H9 (cell line): ENCODE data around the gene NT5C3A. TPM values are rescaled to one million over a fixed set of nuclear protein-coding genes. Genes with fewer than 3 reads are reported as not detected.
"Not testable (repeated sequence)": the region's sequence is repeated elsewhere in the genome, so short reads cannot be mapped to it uniquely, and the experiment has no call there.

Source experiments
- DNase-seq: peaks from one replicate; pipeline ENCODE4 v3.0.0-alpha.2; 2017
- H2AFZ ChIP-seq: one replicate; pipeline ENCODE4 v1.6.1; 2013; ENCODE audit warnings: mild to moderate bottlenecking, low read length, control low read depth, moderate library complexity
- H2AK5ac ChIP-seq: 2 replicates; pipeline ENCODE4 v1.6.1; 2013; ENCODE audit warnings: low read length, control low read depth, mixed read lengths; ENCODE audit not compliant: insufficient read length
- H2BK120ac ChIP-seq: one replicate; pipeline ENCODE4 v1.6.1; 2013; ENCODE audit warnings: low read depth, mild to moderate bottlenecking, low read length, control low read depth, inconsistent platforms; ENCODE audit not compliant: poor library complexity, severe bottlenecking
- H2BK12ac ChIP-seq: 2 replicates; pipeline ENCODE4 v1.6.1; 2013; ENCODE audit warnings: low read length, control low read depth, mixed read lengths, low read depth; ENCODE audit not compliant: insufficient read length
- H2BK15ac ChIP-seq: 2 replicates; pipeline ENCODE4 v1.6.1; 2013; ENCODE audit warnings: low read depth, low read length, control low read depth
- H2BK20ac ChIP-seq: one replicate; pipeline ENCODE4 v1.6.1; 2013; ENCODE audit warnings: low read depth, mild to moderate bottlenecking, low read length, control low read depth, inconsistent platforms; ENCODE audit not compliant: poor library complexity, severe bottlenecking
- H2BK5ac ChIP-seq: 2 replicates; pipeline ENCODE4 v1.6.1; 2013; ENCODE audit warnings: low read length, control low read depth, mixed read lengths; ENCODE audit not compliant: insufficient read length
- H3K14ac ChIP-seq: 2 replicates; pipeline ENCODE4 v1.6.1; 2013; ENCODE audit warnings: low read length, control low read depth; ENCODE audit not compliant: insufficient read depth
- H3K18ac ChIP-seq: 2 replicates; pipeline ENCODE4 v1.6.1; 2013; ENCODE audit warnings: low read depth, mild to moderate bottlenecking, mixed read lengths, low read length, control low read depth; ENCODE audit not compliant: insufficient read length
- H3K23ac ChIP-seq: 2 replicates; pipeline ENCODE4 v1.6.1; 2013; ENCODE audit warnings: low read length, control low read depth, mixed read lengths, low read depth; ENCODE audit not compliant: insufficient read length
- H3K23me2 ChIP-seq: 2 replicates; pipeline ENCODE4 v1.6.1; 2013; ENCODE audit warnings: low read depth, mild to moderate bottlenecking, mixed read lengths, low read length, control low read depth; ENCODE audit not compliant: insufficient read length, poor library complexity, severe bottlenecking
- H3K27ac ChIP-seq: 2 replicates; pipeline ENCODE4 v1.5.1; 2013; ENCODE audit warnings: low read length, control low read depth, mixed read lengths, low read depth; ENCODE audit not compliant: insufficient read length
- H3K27me3 ChIP-seq: 2 replicates; pipeline ENCODE4 v1.6.1; 2013; ENCODE audit warnings: low read length, control low read depth, inconsistent platforms; ENCODE audit not compliant: insufficient read depth
- H3K4ac ChIP-seq: 2 replicates; pipeline ENCODE4 v1.6.1; 2013; ENCODE audit warnings: low read depth, mild to moderate bottlenecking, control low read depth, inconsistent platforms, low read length, moderate library complexity
- H3K4me1 ChIP-seq: 2 replicates; pipeline ENCODE4 v1.6.1; 2013; ENCODE audit warnings: low read length, control low read depth, inconsistent platforms; ENCODE audit not compliant: insufficient read depth
- H3K4me2 ChIP-seq: 2 replicates; pipeline ENCODE4 v1.6.1; 2013; ENCODE audit warnings: low read length, control low read depth, mixed read lengths; ENCODE audit not compliant: insufficient read length, insufficient read depth
- H3K56ac ChIP-seq: 2 replicates; pipeline ENCODE4 v1.6.1; 2013; ENCODE audit warnings: low read depth, mild to moderate bottlenecking, mixed read lengths, low read length, control low read depth; ENCODE audit not compliant: insufficient read length
- H3K79me1 ChIP-seq: 2 replicates; pipeline ENCODE4 v1.6.1; 2013; ENCODE audit warnings: low read depth, mild to moderate bottlenecking, moderate library complexity, low read length, control low read depth, inconsistent platforms; ENCODE audit not compliant: insufficient read depth, poor library complexity, severe bottlenecking
- H3K79me2 ChIP-seq: 2 replicates; pipeline ENCODE4 v1.6.1; 2013; ENCODE audit warnings: low read length, control low read depth, inconsistent platforms; ENCODE audit not compliant: insufficient read depth
- H3K9ac ChIP-seq: 2 replicates; pipeline ENCODE4 v1.6.1; 2013; ENCODE audit warnings: low read length, control low read depth, mixed read lengths; ENCODE audit not compliant: insufficient read length; ENCODE audit errors: extremely low read depth
- H3K9me3 ChIP-seq: one replicate; pipeline ENCODE4 v1.6.1; 2013; ENCODE audit warnings: low read depth, low read length, inconsistent platforms; ENCODE audit not compliant: control insufficient read depth
- H3T11ph ChIP-seq: one replicate; pipeline ENCODE4 v1.6.1; 2013; ENCODE audit warnings: mild to moderate bottlenecking, low read length, control low read depth, inconsistent platforms
- H4K20me1 ChIP-seq: one replicate; pipeline ENCODE4 v1.6.1; 2013; ENCODE audit not compliant: control insufficient read depth, insufficient read length, insufficient read depth
- H4K5ac ChIP-seq: 2 replicates; pipeline ENCODE4 v1.6.1; 2013; ENCODE audit warnings: low read depth, mild to moderate bottlenecking, mixed read lengths, low read length, control low read depth; ENCODE audit not compliant: insufficient read length
- H4K8ac ChIP-seq: replicated peaks from 2 replicates; pipeline ENCODE4 v1.6.1; 2013; ENCODE audit warnings: low read length, control low read depth, mixed read lengths, low read depth; ENCODE audit not compliant: insufficient read length
- H4K91ac ChIP-seq: 2 replicates; pipeline ENCODE4 v1.6.1; 2013; ENCODE audit warnings: low read depth, mild to moderate bottlenecking, moderate library complexity, mixed read lengths, low read length, control low read depth; ENCODE audit not compliant: insufficient read length
- H3K27ac Mint-ChIP-seq, 3 experiments: 2 replicates in 2 of 3; 3 replicates in 1 of 3; pipeline ENCODE4 v1.8.0; 2020 to 2021; ENCODE audit warnings: mixed read lengths in 3 of 3, mild to moderate bottlenecking in 1 of 3, moderate library complexity in 1 of 3
- H3K27me3 Mint-ChIP-seq: 2 replicates; pipeline ENCODE4 v1.8.0; 2021; ENCODE audit warnings: low read depth, mild to moderate bottlenecking, moderate library complexity, mixed read lengths
- H3K36me3 Mint-ChIP-seq, 3 experiments: 2 replicates in 2 of 3; 3 replicates in 1 of 3; pipeline ENCODE4 v1.8.0; 2020 to 2021; ENCODE audit warnings: low read depth in 3 of 3, mixed read lengths in 3 of 3; ENCODE audit not compliant: insufficient read depth in 1 of 3
- H3K4me1 Mint-ChIP-seq, 2 experiments: 2 replicates each; pipeline ENCODE4 v1.8.0; 2020; ENCODE audit warnings: mixed read lengths in 2 of 2
- H3K4me3 Mint-ChIP-seq, 2 experiments: 2 replicates in 1 of 2; 3 replicates in 1 of 2; pipeline ENCODE4 v1.8.0; 2020 to 2021; ENCODE audit warnings: mild to moderate bottlenecking in 2 of 2, mixed read lengths in 2 of 2, moderate library complexity in 1 of 2
- H3K9me3 Mint-ChIP-seq, 2 experiments: 2 replicates in 1 of 2; 3 replicates in 1 of 2; pipeline ENCODE4 v1.8.0; 2020; ENCODE audit warnings: mild to moderate bottlenecking in 2 of 2, mixed read lengths in 2 of 2, moderate library complexity in 1 of 2
- WGBS: extraction: QIAGEN DNeasy Blood & Tissue Kit; methylation state at CpG from one replicate; pipeline ENCODE4 v1.1.7; 2013; ENCODE audit warnings: missing lambda C conversion rate, low lambda C conversion rate, mixed read lengths; ENCODE audit not compliant: insufficient read length; ENCODE audit errors: extremely low coverage; 5-methylcytosine and 5-hydroxymethylcytosine counted together
- total RNA-seq: library from RNA; stranded (reverse); gene quantifications from 2 replicates; pipeline ENCODE4 v1.2.1, GENCODE V29; 2021

The NT5C3A gene
- total RNA-seq, 1 experiment from 2014 or later: 22.1 TPM

DNA sequence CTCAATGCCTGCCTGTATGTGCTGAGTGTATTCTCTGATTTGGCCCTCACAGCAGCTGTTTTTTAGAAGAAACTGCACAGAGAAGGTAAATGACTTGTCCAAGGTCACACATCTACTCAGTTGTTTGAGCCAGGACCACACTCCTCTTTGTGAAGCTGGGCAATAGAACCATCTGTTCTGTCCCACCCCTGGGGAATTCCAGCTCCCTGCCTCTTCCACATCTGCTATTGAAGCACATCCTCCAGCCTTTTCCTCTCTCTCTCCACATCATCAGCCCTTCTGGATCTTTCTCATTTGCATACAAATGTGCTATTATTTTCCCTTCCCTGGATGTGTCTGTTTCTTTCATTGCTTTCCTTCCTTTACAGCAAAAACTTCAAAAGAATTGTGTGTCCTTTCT, 59.5 kb downstream of the NT5C3A start:
- H4K5ac ChIP-seq, H3K9me3 Mint-ChIP-seq, H2BK5ac ChIP-seq, H3K4me1 ChIP-seq, H3K9me3 ChIP-seq, DNase-seq, H4K91ac ChIP-seq, H3T11ph ChIP-seq, H4K20me1 ChIP-seq, H3K79me1 ChIP-seq, H3K79me2 ChIP-seq, H4K8ac ChIP-seq, H3K9ac ChIP-seq, H3K4me2 ChIP-seq, H3K27me3 ChIP-seq, H2BK15ac ChIP-seq, H3K14ac ChIP-seq, H3K4me3 Mint-ChIP-seq, H3K23me2 ChIP-seq, H2BK12ac ChIP-seq, H3K18ac ChIP-seq, H3K56ac ChIP-seq, H2BK120ac ChIP-seq, H3K4ac ChIP-seq, H3K27ac Mint-ChIP-seq, H2BK20ac ChIP-seq, H3K23ac ChIP-seq, H3K27me3 Mint-ChIP-seq, H3K27ac ChIP-seq, H2AFZ ChIP-seq, H2AK5ac ChIP-seq, H3K36me3 Mint-ChIP-seq: not testable (repeated sequence)
- peaks cover 16 to 17% of the 10 kb centered on the region in 2 experiments for H3K4me1 Mint-ChIP-seq

DNA sequence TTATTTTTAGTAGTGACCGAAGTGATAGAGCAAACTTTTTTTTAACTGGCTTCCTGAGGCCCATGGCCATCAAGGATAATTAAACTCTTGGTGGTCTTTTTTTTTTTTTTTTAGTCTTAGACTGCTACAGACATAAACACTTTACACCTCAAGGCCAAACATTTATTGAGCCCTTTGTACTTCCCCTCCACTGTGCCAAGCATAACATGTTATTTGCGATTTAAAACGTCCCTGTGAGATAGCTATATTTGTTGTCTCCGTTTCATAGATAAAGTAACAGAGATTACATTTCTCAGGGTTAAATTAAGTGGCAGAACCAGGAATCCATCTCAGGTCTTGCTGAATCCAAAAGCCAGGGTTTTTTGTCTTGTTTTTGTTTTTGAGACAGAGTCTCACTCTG, 63.2 kb downstream of the NT5C3A start:
- H2BK120ac ChIP-seq, H3K4me3 Mint-ChIP-seq, H3K27me3 ChIP-seq, H3K18ac ChIP-seq, H3K9ac ChIP-seq, H3K4me1 ChIP-seq, H2AK5ac ChIP-seq, H3K4ac ChIP-seq, H4K20me1 ChIP-seq, H3K9me3 ChIP-seq, H3T11ph ChIP-seq, H3K4me2 ChIP-seq, H3K27me3 Mint-ChIP-seq, H3K27ac Mint-ChIP-seq, DNase-seq, H3K56ac ChIP-seq, H2BK15ac ChIP-seq, H3K36me3 Mint-ChIP-seq, H2AFZ ChIP-seq, H3K79me2 ChIP-seq, H4K5ac ChIP-seq, H4K91ac ChIP-seq, H2BK5ac ChIP-seq, H3K9me3 Mint-ChIP-seq, H2BK20ac ChIP-seq, H3K23me2 ChIP-seq, H3K27ac ChIP-seq, H3K23ac ChIP-seq, H2BK12ac ChIP-seq, H3K79me1 ChIP-seq, H3K14ac ChIP-seq, H4K8ac ChIP-seq: not testable (repeated sequence)
- H3K4me1 Mint-ChIP-seq: peaks cover 20 to 21% of the 10 kb centered on the region in 2 experiments
- no CpG with 5 or more reads among the region's 4 CpGs for WGBS
